ENCODE measurements around the gene CPNE9. TPM values are rescaled to one million over a fixed set of nuclear protein-coding genes. Genes with fewer than 3 reads are reported as not detected.
A peak's percentile ranks its signal among the peaks of the same experiment; 100 is the strongest.

Gene CPNE9
- total and polyA plus RNA-seq, 2 of the 13 experiments (the other 11 are each of a cell fraction or from before 2014, with no cell fraction given), result 0.20 TPM; not detected in 1

GRCh38 chr3:9769426-9770275 is 66.0 kb downstream of the CPNE9 start, which contains the start of gene CAMK1 (continued):
- TF ChIP-seq, protein P1, sequence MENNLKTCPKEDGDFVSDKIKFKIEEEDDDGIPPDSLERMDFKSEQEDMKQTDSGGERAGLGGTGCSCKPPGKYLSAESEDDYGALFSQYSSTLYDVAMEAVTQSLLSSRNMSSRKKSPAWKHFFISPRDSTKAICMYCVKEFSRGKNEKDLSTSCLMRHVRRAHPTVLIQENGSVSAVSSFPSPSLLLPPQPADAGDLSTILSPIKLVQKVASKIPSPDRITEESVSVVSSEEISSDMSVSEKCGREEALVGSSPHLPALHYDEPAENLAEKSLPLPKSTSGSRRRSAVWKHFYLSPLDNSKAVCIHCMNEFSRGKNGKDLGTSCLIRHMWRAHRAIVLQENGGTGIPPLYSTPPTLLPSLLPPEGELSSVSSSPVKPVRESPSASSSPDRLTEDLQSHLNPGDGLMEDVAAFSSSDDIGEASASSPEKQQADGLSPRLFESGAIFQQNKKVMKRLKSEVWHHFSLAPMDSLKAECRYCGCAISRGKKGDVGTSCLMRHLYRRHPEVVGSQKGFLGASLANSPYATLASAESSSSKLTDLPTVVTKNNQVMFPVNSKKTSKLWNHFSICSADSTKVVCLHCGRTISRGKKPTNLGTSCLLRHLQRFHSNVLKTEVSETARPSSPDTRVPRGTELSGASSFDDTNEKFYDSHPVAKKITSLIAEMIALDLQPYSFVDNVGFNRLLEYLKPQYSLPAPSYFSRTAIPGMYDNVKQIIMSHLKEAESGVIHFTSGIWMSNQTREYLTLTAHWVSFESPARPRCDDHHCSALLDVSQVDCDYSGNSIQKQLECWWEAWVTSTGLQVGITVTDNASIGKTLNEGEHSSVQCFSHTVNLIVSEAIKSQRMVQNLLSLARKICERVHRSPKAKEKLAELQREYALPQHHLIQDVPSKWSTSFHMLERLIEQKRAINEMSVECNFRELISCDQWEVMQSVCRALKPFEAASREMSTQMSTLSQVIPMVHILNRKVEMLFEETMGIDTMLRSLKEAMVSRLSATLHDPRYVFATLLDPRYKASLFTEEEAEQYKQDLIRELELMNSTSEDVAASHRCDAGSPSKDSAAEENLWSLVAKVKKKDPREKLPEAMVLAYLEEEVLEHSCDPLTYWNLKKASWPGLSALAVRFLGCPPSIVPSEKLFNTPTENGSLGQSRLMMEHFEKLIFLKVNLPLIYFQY (CRISPR knock-in tag; IDR thresholded peaks at IDR 0.05; ENCODE audit: borderline replicate concordance), result 0 out of 2 replicates have a peak, but pooled peaks have one; percentile 32
- TF ChIP-seq ZNF501 (CRISPR knock-in tag; IDR thresholded peaks at IDR 0.05) (peak; percentile 73; the same call in 1 of the 2 replicates), AGO1 (IDR thresholded peaks at IDR 0.05; ENCODE audit: low read depth, low read length, poor library complexity, severe bottlenecking) (peak; percentile 83), BHLHE40 (IDR thresholded peaks at IDR 0.05; ENCODE audit: low read length) (no peak), ZIK1 (CRISPR knock-in tag; IDR thresholded peaks at IDR 0.05; ENCODE audit: borderline replicate concordance, low read depth) (peak; percentile 76; the same call in 1 of the 2 replicates), KDM5B (CRISPR knock-in tag; IDR thresholded peaks at IDR 0.05; ENCODE audit: borderline replicate concordance) (no peak), CC2D1A (CRISPR knock-in tag; IDR thresholded peaks at IDR 0.05) (0 out of 2 replicates have a peak, but pooled peaks have one; percentile 27), ZNF678 (CRISPR knock-in tag; IDR thresholded peaks at IDR 0.05) (0 out of 2 replicates have a peak, but pooled peaks have one; percentile 34), ELF3 (CRISPR knock-in tag; IDR thresholded peaks at IDR 0.05) (peak; percentile 28; the same call in 1 of the 2 replicates), HNRNPLL (IDR thresholded peaks at IDR 0.05; ENCODE audit: low read depth, low read length, poor library complexity, severe bottlenecking) (peak; percentile 62), HMGXB4 (CRISPR knock-in tag; IDR thresholded peaks at IDR 0.05; ENCODE audit: borderline replicate concordance in 1 of 2, low read depth in 1 of 2) (peak in 1 of 2 experiments; percentile 77; a peak in 2 of 4 replicates), ZNF644 (CRISPR knock-in tag; IDR thresholded peaks at IDR 0.05; ENCODE audit: low read depth) (no peak), ZFX (CRISPR knock-in tag; IDR thresholded peaks at IDR 0.05; ENCODE audit: low read depth) (peak; percentile 83), SALL1 (CRISPR knock-in tag; IDR thresholded peaks at IDR 0.05) (peak; percentile 50; the same call in 1 of the 2 replicates), ZNF629 (CRISPR knock-in tag; conservative IDR thresholded peaks at IDR 0.05) (0 out of 2 replicates have a peak, but pooled peaks have one; percentile 93)
- TF ChIP-seq, protein P2, sequence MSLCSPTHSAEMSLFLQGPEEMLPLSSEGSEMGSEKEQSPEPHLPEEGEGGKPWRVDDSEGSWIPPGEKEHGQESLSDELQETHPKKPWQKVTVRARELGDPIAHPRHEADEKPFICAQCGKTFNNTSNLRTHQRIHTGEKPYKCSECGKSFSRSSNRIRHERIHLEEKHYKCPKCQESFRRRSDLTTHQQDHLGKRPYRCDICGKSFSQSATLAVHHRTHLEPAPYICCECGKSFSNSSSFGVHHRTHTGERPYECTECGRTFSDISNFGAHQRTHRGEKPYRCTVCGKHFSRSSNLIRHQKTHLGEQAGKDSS (CRISPR knock-in tag; IDR thresholded peaks at IDR 0.05; ENCODE audit: borderline replicate concordance, low read depth), result peak; percentile 24; the same call in 1 of the 2 replicates
- TF ChIP-seq, protein P3, sequence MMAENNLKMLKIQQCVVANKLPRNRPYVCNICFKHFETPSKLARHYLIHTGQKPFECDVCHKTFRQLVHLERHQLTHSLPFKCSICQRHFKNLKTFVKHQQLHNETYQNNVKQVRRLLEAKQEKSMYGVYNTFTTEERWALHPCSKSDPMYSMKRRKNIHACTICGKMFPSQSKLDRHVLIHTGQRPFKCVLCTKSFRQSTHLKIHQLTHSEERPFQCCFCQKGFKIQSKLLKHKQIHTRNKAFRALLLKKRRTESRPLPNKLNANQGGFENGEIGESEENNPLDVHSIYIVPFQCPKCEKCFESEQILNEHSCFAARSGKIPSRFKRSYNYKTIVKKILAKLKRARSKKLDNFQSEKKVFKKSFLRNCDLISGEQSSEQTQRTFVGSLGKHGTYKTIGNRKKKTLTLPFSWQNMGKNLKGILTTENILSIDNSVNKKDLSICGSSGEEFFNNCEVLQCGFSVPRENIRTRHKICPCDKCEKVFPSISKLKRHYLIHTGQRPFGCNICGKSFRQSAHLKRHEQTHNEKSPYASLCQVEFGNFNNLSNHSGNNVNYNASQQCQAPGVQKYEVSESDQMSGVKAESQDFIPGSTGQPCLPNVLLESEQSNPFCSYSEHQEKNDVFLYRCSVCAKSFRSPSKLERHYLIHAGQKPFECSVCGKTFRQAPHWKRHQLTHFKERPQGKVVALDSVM (CRISPR knock-in tag; IDR thresholded peaks at IDR 0.05), result peak; percentile 60; the same call in 1 of the 2 replicates
- TF ChIP-seq, protein P4, sequence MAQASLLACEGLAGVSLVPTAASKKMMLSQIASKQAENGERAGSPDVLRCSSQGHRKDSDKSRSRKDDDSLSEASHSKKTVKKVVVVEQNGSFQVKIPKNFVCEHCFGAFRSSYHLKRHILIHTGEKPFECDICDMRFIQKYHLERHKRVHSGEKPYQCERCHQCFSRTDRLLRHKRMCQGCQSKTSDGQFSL (CRISPR knock-in tag; IDR thresholded peaks at IDR 0.05), result peak; percentile 78; the same call in 1 of the 2 replicates

Data from HepG2 (cell line).